SK-N-SH (cell line): ENCODE measurements around the gene STX18. TPM values are rescaled to one million over a fixed set of nuclear protein-coding genes. Genes with fewer than 3 reads are reported as not detected.

ENCODE experiments used
- CTCF ChIA-PET: fragments of 300-600, 350-600 bp; formaldehyde crosslinking; extraction: SDS; loops from one replicate; lab custom pipeline; 2021; lab: Yijun Ruan, JAX
- POLR2A ChIA-PET: fragments of 350-600 bp; sonication (Branson Sonifier 250); formaldehyde crosslinking; extraction: SDS; loops from one replicate; lab custom pipeline; 2020; ENCODE audit warnings: antibody characterized with exemption, inconsistent platforms; lab: Yijun Ruan, JAX
- DNase-seq: peaks from one replicate; pipeline ENCODE4 v3.0.0; 2012
- H2AFZ ChIP-seq: fragments of 200-600 bp; sonication (generic); 2 replicates; pipeline ENCODE4 v1.8.1; 2016; ENCODE audit warnings: antibody characterized with exemption, mild to moderate bottlenecking, low read depth
- H3F3A ChIP-seq: fragments of 200-600 bp; sonication (generic); replicated peaks from 2 replicates; pipeline ENCODE3; 2016; ENCODE audit warnings: antibody characterized with exemption, mild to moderate bottlenecking; ENCODE audit not compliant: insufficient read depth
- H3K27ac ChIP-seq, 2 experiments: fragments of 200-500 bp in 1 of 2; fragments of 200-600 bp in 1 of 2; sonication (Bioruptor generic) in 1 of 2; sonication (generic), shearing (Covaris generic) in 1 of 2; 2 replicates each; pipeline versions ENCODE4 v1.5.1 to v1.6.1; 2014 to 2016; ENCODE audit warnings: low read depth in 2 of 2, inconsistent platforms in 1 of 2, low read length in 1 of 2, mild to moderate bottlenecking in 1 of 2, mixed read lengths in 1 of 2
- H3K27me3 ChIP-seq: fragments of 200-600 bp; sonication (generic), shearing (Covaris generic); 2 replicates; pipeline ENCODE4 v1.6.1; 2016; ENCODE audit warnings: mixed run types; ENCODE audit not compliant: insufficient read depth
- H3K36me3 ChIP-seq, 2 experiments: fragments of 200-500 bp in 1 of 2; fragments of 200-600 bp in 1 of 2; sonication (Bioruptor generic) in 1 of 2; sonication (generic) in 1 of 2; replicated peaks in 1 of 2; 2 replicates each; pipeline versions ENCODE3 to v1.5.1; 2014 to 2016; ENCODE audit warnings: low read length in 1 of 2, mild to moderate bottlenecking in 1 of 2; ENCODE audit not compliant: insufficient read depth in 2 of 2, control insufficient read depth in 1 of 2
- H3K4me1 ChIP-seq, 2 experiments: fragments of 200-500 bp in 1 of 2; fragments of 200-600 bp in 1 of 2; sonication (Bioruptor generic) in 1 of 2; sonication (generic), shearing (Covaris generic) in 1 of 2; 2 replicates each; pipeline versions ENCODE4 v1.5.1 to v1.6.1; 2014 to 2016; ENCODE audit warnings: low read depth in 1 of 2, low read length in 1 of 2, mixed run types in 1 of 2; ENCODE audit not compliant: insufficient read depth in 2 of 2, control insufficient read depth in 1 of 2
- H3K4me2 ChIP-seq: fragments of 200-600 bp; sonication (generic), shearing (Covaris generic); 2 replicates; pipeline ENCODE4 v1.6.1; 2017; ENCODE audit warnings: mixed run types
- H3K4me3 ChIP-seq, 2 experiments: fragments of 200-500 bp in 1 of 2; fragments of 200-600 bp in 1 of 2; sonication (Bioruptor generic) in 1 of 2; sonication (generic), shearing (Covaris generic) in 1 of 2; 2 replicates each; pipeline versions ENCODE4 v1.5.1 to v1.8.1; 2014 to 2016; ENCODE audit warnings: low read depth in 2 of 2, inconsistent platforms in 1 of 2, low read length in 1 of 2, mild to moderate bottlenecking in 1 of 2, mixed read lengths in 1 of 2, moderate library complexity in 1 of 2
- H3K79me2 ChIP-seq: fragments of 200-600 bp; sonication (generic); 2 replicates; pipeline ENCODE4 v1.8.1; 2017; ENCODE audit warnings: mild to moderate bottlenecking; ENCODE audit not compliant: insufficient read depth
- H3K9ac ChIP-seq: fragments of 200-600 bp; sonication (generic); 2 replicates; pipeline ENCODE4 v1.6.1; 2017; ENCODE audit warnings: mixed run types
- H3K9me2 ChIP-seq: fragments of 200-600 bp; sonication (generic); 2 replicates; pipeline ENCODE4 v1.6.1; 2017; ENCODE audit warnings: mixed run types
- H3K9me3 ChIP-seq: fragments of 200-600 bp; sonication (generic); 2 replicates; pipeline ENCODE4 v1.6.1; 2017; ENCODE audit warnings: mixed run types, mild to moderate bottlenecking, moderate library complexity
- H4K20me1 ChIP-seq: fragments of 200-600 bp; sonication (generic); 2 replicates; pipeline ENCODE4 v1.6.1; 2017; ENCODE audit warnings: mild to moderate bottlenecking, mixed run types; ENCODE audit not compliant: insufficient read depth
- CHD2 ChIP-seq: fragments of 150-350 bp; IDR thresholded peaks from 2 replicates; pipeline ENCODE4 v1.6.1; 2018; ENCODE audit warnings: low read length; ENCODE audit not compliant: partially characterized antibody
- EP300 ChIP-seq, 2 experiments: IDR thresholded peaks; 2 replicates each; pipeline versions ENCODE4 v1.4.0 to v1.6.1; 2012; ENCODE audit warnings: borderline replicate concordance in 1 of 2, low read depth in 1 of 2, low read length in 1 of 2
- EZH2phosphoT487 ChIP-seq: fragments of 200-600 bp; sonication (generic); IDR thresholded peaks from 2 replicates; pipeline ENCODE4 v1.6.1; 2017; ENCODE audit warnings: low read depth, mixed run types, mild to moderate bottlenecking, antibody characterized with exemption, moderate library complexity, borderline replicate concordance
- FOSL2 ChIP-seq: IDR thresholded peaks from 2 replicates; pipeline ENCODE4 v1.4.0; 2012; ENCODE audit warnings: low read depth, mild to moderate bottlenecking, moderate library complexity, borderline replicate concordance
- FOXJ3 ChIP-seq: sonication (generic); formaldehyde crosslinking; IDR thresholded peaks from 2 replicates; pipeline ENCODE4 v1.5.1; 2020; ENCODE audit warnings: mild to moderate bottlenecking, missing genetic modification reagents
- GABPA ChIP-seq: IDR thresholded peaks from 2 replicates; pipeline ENCODE4 v1.4.0; 2012; ENCODE audit warnings: low read depth, mild to moderate bottlenecking
- JUND ChIP-seq: IDR thresholded peaks from 2 replicates; pipeline ENCODE4 v1.4.0; 2012
- MXI1 ChIP-seq: IDR thresholded peaks from 2 replicates; pipeline ENCODE4 v1.6.1; 2012; ENCODE audit warnings: mild to moderate bottlenecking, low read depth, low read length, improper control_type of control experiment
- NRF1 ChIP-seq: IDR thresholded peaks from 2 replicates; pipeline ENCODE4 v1.6.1; 2012; ENCODE audit warnings: low read depth, mild to moderate bottlenecking, low read length
- PBX3 ChIP-seq: IDR thresholded peaks from 2 replicates; pipeline ENCODE4; 2012
- POLR2AphosphoS5 ChIP-seq: IDR thresholded peaks from 2 replicates; pipeline ENCODE4 v1.6.1; 2012; ENCODE audit warnings: low read depth, low read length
- RCOR1 ChIP-seq: fragments of 150-350 bp; IDR thresholded peaks from 2 replicates; pipeline ENCODE4 v1.6.1; 2017; ENCODE audit warnings: antibody characterized with exemption, low read length
- RXRA ChIP-seq: IDR thresholded peaks from 2 replicates; pipeline ENCODE4 v1.4.0; 2012; ENCODE audit warnings: low read depth, mild to moderate bottlenecking, borderline replicate concordance
- SIN3A ChIP-seq: IDR thresholded peaks from 2 replicates; pipeline ENCODE4 v1.6.1; 2012; ENCODE audit warnings: low read depth, mild to moderate bottlenecking, low read length, moderate library complexity, borderline replicate concordance
- SMC3 ChIP-seq: IDR thresholded peaks from 2 replicates; pipeline ENCODE4 v1.6.1; 2012; ENCODE audit warnings: low read depth, low read length, improper control_type of control experiment
- TAF1 ChIP-seq: IDR thresholded peaks from 2 replicates; pipeline ENCODE4 v1.6.1; 2012; ENCODE audit warnings: low read depth, mild to moderate bottlenecking, low read length, moderate library complexity, borderline replicate concordance
- USF1 ChIP-seq: IDR thresholded peaks from 2 replicates; pipeline ENCODE4 v1.4.0; 2012; ENCODE audit warnings: low read depth, borderline replicate concordance
- USF2 ChIP-seq: fragments of 150-350 bp; IDR thresholded peaks from 2 replicates; pipeline ENCODE4 v1.6.1; 2017; ENCODE audit warnings: antibody characterized with exemption, low read length, low read depth, borderline replicate concordance
- ZBTB33 ChIP-seq: IDR thresholded peaks from 2 replicates; pipeline ENCODE4 v1.4.0; 2012; ENCODE audit warnings: low read depth, borderline replicate concordance
- WGBS: methylation state at CpG from one replicate; pipeline ENCODE4 v1.1.6; 2017; ENCODE audit warnings: low lambda C conversion rate; 5-methylcytosine and 5-hydroxymethylcytosine counted together
- polyA plus RNA-seq, 3 experiments: library from polyadenylated mRNA; depleted of rRNA; stranded (reverse); fragments of >200 nt; gene quantifications; 2 replicates each; pipeline ENCODE4 v1.2.3, GENCODE V29; 2012

The STX18 gene
- polyA plus RNA-seq, 1 of the 3 experiments (the other 2 are of a cell fraction), result 17.3 TPM

- TF ChIP-seq FOXJ3 (CRISPR knock-in tag) (peak; percentile 83; the same call in 1 of the 2 replicates), GABPA (no peak), TAF1 (no peak), CHD2 (peak; percentile 64), RCOR1 (peak; percentile 79), USF2 (no peak; the same call in 1 of the 2 replicates), POLR2AphosphoS5 (no peak), PBX3 (no peak), EZH2phosphoT487 (no peak), MXI1 (peak; percentile 95)
Observed at GRCh38 chr4:4406455-4407298, 135.2 kb downstream of the STX18 start (continued).

GRCh38 chr4:4405358-4405962 is 136.4 kb downstream of the STX18 start:
- no peak overlapping the region for H2AFZ ChIP-seq
- no peak overlapping the region for H3K9ac ChIP-seq
- H3K27ac ChIP-seq, result no peak overlapping the region; a peak in 1 of 4 replicates
- H3K27me3 ChIP-seq, result no peaks in the 10 kb centered on the region
- no peaks in the 10 kb centered on the region for H4K20me1 ChIP-seq
- DNase-seq, result no peak
- no peaks in the 10 kb centered on the region for H3K36me3 ChIP-seq
- ChIA-PET CTCF (interaction anchor here (2.0 to 2.3 kb wide), 2 partner anchors 21 to 26 kb away, joined by 9 to 10 read pairs; no protein-coding TSS in a partner anchor), POLR2A (interaction anchor here (1.4 to 1.8 kb wide), 2 partner anchors 20 to 50 kb away, joined by 8 to 9 read pairs; no protein-coding TSS in a partner anchor)
- peaks cover 0 to 38% of the 10 kb centered on the region in 2 experiments; a peak in 2 of 4 replicates for H3K4me1 ChIP-seq
- H3F3A ChIP-seq, result no peaks in the 10 kb centered on the region
- H3K9me3 ChIP-seq, result no peaks in the 10 kb centered on the region
- no peak overlapping the region for H3K4me2 ChIP-seq
- TF ChIP-seq RXRA (no peak), CHD2 (no peak), POLR2AphosphoS5 (no peak), NRF1 (no peak), JUND (no peak), FOSL2 (no peak), EZH2phosphoT487 (no peak), FOXJ3 (CRISPR knock-in tag) (no peak), USF1 (no peak), ZBTB33 (no peak), SIN3A (no peak), SMC3 (no peak), GABPA (no peak), EP300 (IDR thresholded peaks at IDR 0.05; ENCODE audit: borderline replicate concordance in 1 of 2, low read depth in 1 of 2, low read length in 1 of 2) (no peak)
- 78% methylated on average over 15 of the region's 15 CpGs for WGBS
- no peaks in the 10 kb centered on the region for H3K79me2 ChIP-seq
- H3K4me3 ChIP-seq, result no peak overlapping the region
- H3K9me2 ChIP-seq, result no peaks in the 10 kb centered on the region
